ENCODE measurements around the gene MAP4K3. TPM values are rescaled to one million over a fixed set of nuclear protein-coding genes. Genes with fewer than 3 reads are reported as not detected.

The MAP4K3 gene
- total and polyA plus RNA-seq, 2 donors from 2014 or later, result 14.9 to 39.5 TPM

- TF ChIP-seq CTCF (IDR thresholded peaks at IDR 0.05; ENCODE audit: borderline replicate concordance, extremely low read depth, insufficient read depth), result no peak
- H3K4me3 ChIP-seq (ENCODE audit: low read length in 3 of 3), result no peak overlapping the region
- intact Hi-C loops (cut with DNase I), result no loop called here
- H3K4me1 ChIP-seq (ENCODE audit: control insufficient read depth in 2 of 3, insufficient read depth in 2 of 3, low read depth in 1 of 3, low read length in 3 of 3), result peaks cover 6 to 22% (median 19%) of the 10 kb centered on the region in 3 donors
- no peaks in the 10 kb centered on the region for H3K27me3 ChIP-seq (ENCODE audit: control insufficient read depth, insufficient read depth, low read length)
- no peaks in the 10 kb centered on the region for H3K9me3 ChIP-seq (ENCODE audit: control insufficient read depth in 2 of 3, insufficient read depth in 1 of 3, low read length in 3 of 3)
- H3K36me3 ChIP-seq (ENCODE audit: control insufficient read depth in 2 of 3, insufficient read depth in 3 of 3, low read length in 3 of 3), result no peaks in the 10 kb centered on the region
- FAIRE-seq (no peak), DNase-seq (no peak)
- no peak overlapping the region for H3K9ac ChIP-seq (ENCODE audit: low read length in 3 of 3)
- H3K27ac ChIP-seq (ENCODE audit: low read depth in 2 of 2, low read length in 2 of 2), result no peak overlapping the region
Measured at GRCh38 chr2:39432701-39433100, 4.4 kb downstream of the MAP4K3 start.

DNA sequence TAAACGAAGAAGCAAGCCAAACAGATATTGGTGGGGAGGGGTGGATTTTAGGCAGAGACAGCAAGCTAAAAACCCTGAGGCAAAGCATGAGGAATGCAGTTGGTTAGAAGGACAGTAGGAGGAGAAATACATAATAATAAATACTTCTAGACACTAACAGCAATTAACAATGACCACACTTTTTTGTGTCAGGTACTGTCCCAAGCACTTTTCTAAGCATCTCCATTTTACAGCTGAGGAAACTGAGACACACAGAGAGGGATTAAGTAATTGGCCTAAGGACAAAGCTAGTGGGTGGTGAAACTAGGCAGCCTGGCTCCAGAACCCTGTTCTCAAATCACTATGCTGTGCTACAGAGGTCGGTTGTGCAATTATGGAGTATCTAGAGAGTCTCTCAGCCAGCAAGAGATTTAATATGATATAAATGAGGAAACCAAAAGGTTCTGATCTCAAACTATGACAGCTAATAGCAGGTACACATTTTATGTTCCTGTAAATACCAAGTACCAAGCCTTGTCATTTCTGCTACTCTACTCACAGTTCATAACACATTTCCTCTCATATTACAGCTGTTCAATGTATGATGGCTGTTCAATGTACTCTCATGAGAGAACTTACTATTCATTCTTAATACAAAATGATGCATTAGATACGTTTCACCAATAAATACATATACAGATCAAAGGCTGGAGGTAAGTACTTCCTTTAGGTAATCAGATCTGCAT is 5.3 kb downstream of the MAP4K3 start:
- no peak for TF ChIP-seq CTCF (IDR thresholded peaks at IDR 0.05; ENCODE audit: borderline replicate concordance, extremely low read depth, insufficient read depth)
- Histone ChIP-seq H3K9me3 (ENCODE audit: control insufficient read depth in 2 of 3, insufficient read depth in 1 of 3, low read length in 3 of 3) (no peaks in the 10 kb centered on the region), H3K4me1 (ENCODE audit: control insufficient read depth in 2 of 3, insufficient read depth in 2 of 3, low read depth in 1 of 3, low read length in 3 of 3) (peaks cover 6 to 22% (median 19%) of the 10 kb centered on the region in 3 donors), H3K4me3 (ENCODE audit: low read length in 3 of 3) (no peak overlapping the region), H3K9ac (ENCODE audit: low read length in 3 of 3) (no peak overlapping the region), H3K27ac (ENCODE audit: low read depth in 2 of 2, low read length in 2 of 2) (no peak overlapping the region), H3K36me3 (ENCODE audit: control insufficient read depth in 2 of 3, insufficient read depth in 3 of 3, low read length in 3 of 3) (no peaks in the 10 kb centered on the region), H3K27me3 (ENCODE audit: control insufficient read depth, insufficient read depth, low read length) (no peaks in the 10 kb centered on the region)
- no peak for DNase-seq
- intact Hi-C loops (cut with DNase I), result no loop called here
- no peak for FAIRE-seq

GRCh38 chr2:39429746-39430145 is 7.3 kb downstream of the MAP4K3 start:
- H3K4me3 ChIP-seq (ENCODE audit: low read length in 3 of 3), result no peak overlapping the region
- intact Hi-C loops (cut with DNase I), result no loop called here
- no peaks in the 10 kb centered on the region for H3K36me3 ChIP-seq (ENCODE audit: control insufficient read depth in 2 of 3, insufficient read depth in 3 of 3, low read length in 3 of 3)
- no peak for DNase-seq
- FAIRE-seq, result no peak
- no peak overlapping the region for H3K27ac ChIP-seq (ENCODE audit: low read depth in 2 of 2, low read length in 2 of 2)
- TF ChIP-seq CTCF (IDR thresholded peaks at IDR 0.05; ENCODE audit: borderline replicate concordance, extremely low read depth, insufficient read depth), result no peak
- peaks cover 6 to 19% (median 12%) of the 10 kb centered on the region in 3 donors for H3K4me1 ChIP-seq (ENCODE audit: control insufficient read depth in 2 of 3, insufficient read depth in 2 of 3, low read depth in 1 of 3, low read length in 3 of 3)
- no peaks in the 10 kb centered on the region for H3K27me3 ChIP-seq (ENCODE audit: control insufficient read depth, insufficient read depth, low read length)
- no peaks in the 10 kb centered on the region for H3K9me3 ChIP-seq (ENCODE audit: control insufficient read depth in 2 of 3, insufficient read depth in 1 of 3, low read length in 3 of 3)
- H3K9ac ChIP-seq (ENCODE audit: low read length in 3 of 3), result no peak overlapping the region
